HCT116 (cell line): ENCODE data around the gene CTNNA2. TPM values are rescaled to one million over a fixed set of nuclear protein-coding genes. Genes with fewer than 3 reads are reported as not detected.

Experiments used
- ATAC-seq: fragments of 200-7000 bp; cut with Tn5 transposase; 2 replicates; pipeline ENCODE4 v1.9.1; 2020; ENCODE audit warnings: mild to moderate bottlenecking, moderate library complexity
- BruUV-seq: library from RNA; stranded (reverse); fragments of 400-500 nt; replicated peaks from 2 replicates; lab custom pipeline; 2021; lab: Mats Ljungman, UMichigan
- CTCF ChIA-PET: fragments of 300-600 bp; sonication (Branson Sonifier 250); formaldehyde crosslinking; loops from one replicate; lab custom pipeline; 2021; ENCODE audit warnings: antibody characterized with exemption; lab: Charles Lee
- POLR2A ChIA-PET: fragments of 300-600, 350-600 bp; sonication (Branson Sonifier 250); formaldehyde crosslinking; loops from one replicate; lab custom pipeline; 2021; ENCODE audit warnings: antibody characterized with exemption; lab: Charles Lee
- RAD21 ChIA-PET, 2 experiments: fragments of 300-600 bp; sonication (Branson Sonifier 250); formaldehyde crosslinking; loops; one replicate each; lab custom pipeline; 2023; ENCODE audit warnings: low total read pairs in 2 of 2; ENCODE audit not compliant: uncharacterized antibody in 2 of 2, unreplicated experiment in 2 of 2, low non-redundant PET in 1 of 2; lab: Charles Lee
- DNase-seq: peaks from one replicate; pipeline ENCODE4 v3.0.0-alpha.2; 2010; ENCODE audit warnings: low read depth, low spot score
- H2AFZ ChIP-seq: fragments of 200-600 bp; shearing (Covaris generic), sonication (generic); 2 replicates; pipeline ENCODE4 v1.6.1; 2017; ENCODE audit warnings: low read depth, mixed run types, mixed read lengths, antibody characterized with exemption, low read length; ENCODE audit not compliant: poor library complexity, severe bottlenecking
- H3K27ac ChIP-seq: 2 replicates; pipeline ENCODE4 v1.5.1; 2012; ENCODE audit warnings: low read depth, low read length
- H3K27me3 ChIP-seq: fragments of 200-600 bp; sonication (generic); 2 replicates; pipeline ENCODE4 v1.6.1; 2016; ENCODE audit warnings: mixed run types, low read length, mixed read lengths; ENCODE audit not compliant: insufficient read depth
- H3K36me3 ChIP-seq, 2 experiments: fragments of 200-500 bp in 1 of 2; fragments of 200-600 bp in 1 of 2; sonication (Bioruptor generic) in 1 of 2; sonication (generic) in 1 of 2; 2 replicates each; pipeline versions ENCODE4 v1.5.1 to v1.6.1; 2014 to 2016; ENCODE audit warnings: low read length in 2 of 2, inconsistent platforms in 1 of 2, mixed read lengths in 1 of 2, mixed run types in 1 of 2; ENCODE audit not compliant: insufficient read depth in 2 of 2, control insufficient read depth in 1 of 2
- H3K4me1 ChIP-seq, 2 experiments: fragments of 200-600 bp in 1 of 2; sonication (generic) in 1 of 2; 2 replicates each; pipeline versions ENCODE4 v1.5.1 to v1.6.1; 2012 to 2017; ENCODE audit warnings: low read length in 2 of 2, inconsistent platforms in 1 of 2, mild to moderate bottlenecking in 1 of 2, mixed read lengths in 1 of 2, mixed run types in 1 of 2, moderate library complexity in 1 of 2; ENCODE audit not compliant: insufficient read depth in 2 of 2, control insufficient read depth in 1 of 2
- H3K4me2 ChIP-seq: fragments of 200-600 bp; sonication (generic); 2 replicates; pipeline ENCODE4 v1.6.1; 2017; ENCODE audit warnings: mixed run types, low read length, mixed read lengths
- H3K4me3 ChIP-seq, 2 experiments: fragments of 200-600 bp in 1 of 2; sonication (generic) in 1 of 2; replicated peaks in 1 of 2; 2 replicates each; pipeline ENCODE4 v1.5.1; 2011 to 2016; ENCODE audit warnings: low read length in 2 of 2, control low read depth in 1 of 2, low read depth in 1 of 2, mild to moderate bottlenecking in 1 of 2, mixed read lengths in 1 of 2, mixed run types in 1 of 2
- H3K79me2 ChIP-seq: fragments of 200-600 bp; sonication (generic); 2 replicates; pipeline ENCODE4 v1.6.1; 2017; ENCODE audit warnings: mild to moderate bottlenecking, mixed run types, low read length, moderate library complexity, mixed read lengths; ENCODE audit not compliant: insufficient read depth
- H3K9ac ChIP-seq: fragments of 200-600 bp; sonication (generic); 2 replicates; pipeline ENCODE4 v1.6.1; 2016; ENCODE audit warnings: low read length, mixed read lengths
- H3K9me2 ChIP-seq: fragments of 200-600 bp; sonication (generic), shearing (Covaris generic); 2 replicates; pipeline ENCODE4 v1.6.1; 2017; ENCODE audit warnings: mixed run types, mild to moderate bottlenecking, moderate library complexity; ENCODE audit not compliant: insufficient read depth
- H3K9me3 ChIP-seq, 2 experiments: fragments of 200-500 bp in 1 of 2; fragments of 200-600 bp in 1 of 2; sonication (Bioruptor generic) in 1 of 2; sonication (generic) in 1 of 2; 2 replicates each; pipeline ENCODE4 v1.6.1; 2014 to 2017; ENCODE audit warnings: low read length in 2 of 2, mixed read lengths in 2 of 2, inconsistent platforms in 1 of 2, low read depth in 1 of 2, mild to moderate bottlenecking in 1 of 2, mixed run types in 1 of 2, moderate library complexity in 1 of 2; ENCODE audit not compliant: control insufficient read depth in 1 of 2, insufficient read depth in 1 of 2
- H4K20me1 ChIP-seq: fragments of 200-600 bp; sonication (generic), shearing (Covaris generic); 2 replicates; pipeline ENCODE4 v1.6.1; 2017; ENCODE audit warnings: mixed run types, mild to moderate bottlenecking, moderate library complexity; ENCODE audit not compliant: insufficient read depth
- CBX3 ChIP-seq: IDR thresholded peaks from 2 replicates; pipeline ENCODE4 v1.6.1; 2012; ENCODE audit warnings: low read depth
- CEBPB ChIP-seq: IDR thresholded peaks from 2 replicates; pipeline ENCODE4 v1.6.1; 2012; ENCODE audit warnings: low read depth
- EGR1 ChIP-seq: IDR thresholded peaks from 2 replicates; pipeline ENCODE4 v1.6.1; 2012; ENCODE audit warnings: low read depth
- ELF1 ChIP-seq: IDR thresholded peaks from 2 replicates; pipeline ENCODE4 v1.6.1; 2012; ENCODE audit warnings: low read depth, borderline replicate concordance
- EZH2phosphoT487 ChIP-seq: fragments of 200-600 bp; IDR thresholded peaks from 2 replicates; pipeline ENCODE4 v1.6.1; 2018; ENCODE audit warnings: antibody characterized with exemption, borderline replicate concordance
- JUND ChIP-seq: IDR thresholded peaks from 2 replicates; pipeline ENCODE4 v1.6.1; 2012
- POLR2A ChIP-seq: IDR thresholded peaks from 2 replicates; pipeline ENCODE4 v1.7.0; 2011; ENCODE audit warnings: borderline replicate concordance; ENCODE audit not compliant: insufficient read depth, insufficient read length; ENCODE audit errors: extremely low read depth
- POLR2AphosphoS5 ChIP-seq: IDR thresholded peaks from 2 replicates; pipeline ENCODE4 v1.6.1; 2011; ENCODE audit warnings: mild to moderate bottlenecking, low read depth, low read length, moderate library complexity
- RAD21 ChIP-seq: IDR thresholded peaks from 2 replicates; pipeline ENCODE4 v1.6.1; 2012; ENCODE audit warnings: low read depth, mild to moderate bottlenecking
- TCF7L2 ChIP-seq: IDR thresholded peaks from 2 replicates; pipeline ENCODE4 v1.7.0; 2011; ENCODE audit warnings: borderline replicate concordance, inconsistent platforms; ENCODE audit not compliant: insufficient read depth, insufficient read length; ENCODE audit errors: extremely low read depth
- YY1 ChIP-seq: IDR thresholded peaks from 2 replicates; pipeline ENCODE4 v1.6.1; 2011; ENCODE audit warnings: low read length, low read depth, moderate library complexity, mild to moderate bottlenecking; ENCODE audit not compliant: insufficient replicate concordance; ENCODE audit errors: extremely low read depth
- ZFX ChIP-seq: fragments of 450-650 bp; IDR thresholded peaks from 2 replicates; pipeline ENCODE4 v1.6.1; 2017
- intact Hi-C: fragments of 100-400 bp; cut with micrococcal nuclease; formaldehyde crosslinking; loops from 2 replicates; pipeline ENCODE4 v1.10.0; 2022
- total RNA-seq: library from RNA; stranded (reverse); gene quantifications from one replicate; pipeline ENCODE4 v1.2.1, GENCODE V29; 2021; ENCODE audit not compliant: unreplicated experiment
- TF ChIP-seq, protein P1 (sequence below), 3 experiments: fragments of 200-600 bp in 1 of 3; sonication (generic) in 1 of 3; IDR thresholded peaks in 2 of 3; conservative IDR thresholded peaks in 1 of 3; 2 replicates each; pipeline ENCODE4 v1.5.1; 2012 to 2017; ENCODE audit warnings: low read depth in 2 of 3, low read length in 2 of 3, antibody characterized with exemption in 1 of 3, borderline replicate concordance in 1 of 3, control low read depth in 1 of 3, mild to moderate bottlenecking in 1 of 3, mixed read lengths in 1 of 3, mixed run types in 1 of 3, moderate library complexity in 1 of 3; ENCODE audit not compliant: insufficient read depth in 1 of 3
- TF ChIP-seq, protein P2 (sequence below): IDR thresholded peaks from 2 replicates; pipeline ENCODE4 v1.6.1; 2012

Gene CTNNA2
- total RNA-seq, 1 experiment from 2014 or later: not detected

DNA sequence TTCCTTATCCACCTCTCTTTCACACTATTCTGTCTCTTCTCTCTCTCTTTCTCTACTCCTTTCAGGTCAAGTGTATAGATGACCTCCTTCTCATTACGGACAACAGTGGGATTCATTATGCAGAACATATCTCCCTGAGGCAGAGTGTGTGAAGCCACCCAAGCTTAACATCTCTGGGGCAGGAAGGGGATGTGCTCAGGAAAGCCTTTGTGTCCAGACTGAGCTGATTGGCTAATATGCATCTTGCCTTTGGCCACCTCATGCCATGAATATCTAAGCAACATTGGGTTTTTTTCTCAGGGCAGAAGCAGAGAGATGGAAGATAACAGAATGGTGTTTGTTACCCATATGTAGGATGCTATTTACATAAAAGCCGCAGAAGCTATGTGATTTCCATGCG, 1003.1 kb downstream of the CTNNA2 start:
- no TSS peak for BruUV-seq
- Histone ChIP-seq H3K27me3 (no peaks in the 10 kb centered on the region), H3K4me3 (no peak overlapping the region), H3K4me2 (no peak overlapping the region), H4K20me1 (no peaks in the 10 kb centered on the region), H2AFZ (no peak overlapping the region), H3K9ac (no peak overlapping the region), H3K27ac (no peak overlapping the region), H3K9me3 (peaks cover 4 to 6% of the 10 kb centered on the region in 2 experiments; a peak in 2 of 4 replicates), H3K4me1 (no peaks in the 10 kb centered on the region), H3K79me2 (no peaks in the 10 kb centered on the region), H3K9me2 (no peaks in the 10 kb centered on the region), H3K36me3 (no peaks in the 10 kb centered on the region)
- intact Hi-C loops: no loop called here
- no peak for TF ChIP-seq CBX3
- TF ChIP-seq POLR2A: no peak
- TF ChIP-seq CEBPB: no peak
- TF ChIP-seq YY1: no peak
- TF ChIP-seq ZFX: no peak
- TF ChIP-seq TCF7L2: no peak
- no peak for TF ChIP-seq RAD21
- TF ChIP-seq EZH2phosphoT487: no peak
- TF ChIP-seq JUND: no peak
- no peak for TF ChIP-seq POLR2AphosphoS5
- no peak for TF ChIP-seq EGR1
- TF ChIP-seq, protein P1, sequence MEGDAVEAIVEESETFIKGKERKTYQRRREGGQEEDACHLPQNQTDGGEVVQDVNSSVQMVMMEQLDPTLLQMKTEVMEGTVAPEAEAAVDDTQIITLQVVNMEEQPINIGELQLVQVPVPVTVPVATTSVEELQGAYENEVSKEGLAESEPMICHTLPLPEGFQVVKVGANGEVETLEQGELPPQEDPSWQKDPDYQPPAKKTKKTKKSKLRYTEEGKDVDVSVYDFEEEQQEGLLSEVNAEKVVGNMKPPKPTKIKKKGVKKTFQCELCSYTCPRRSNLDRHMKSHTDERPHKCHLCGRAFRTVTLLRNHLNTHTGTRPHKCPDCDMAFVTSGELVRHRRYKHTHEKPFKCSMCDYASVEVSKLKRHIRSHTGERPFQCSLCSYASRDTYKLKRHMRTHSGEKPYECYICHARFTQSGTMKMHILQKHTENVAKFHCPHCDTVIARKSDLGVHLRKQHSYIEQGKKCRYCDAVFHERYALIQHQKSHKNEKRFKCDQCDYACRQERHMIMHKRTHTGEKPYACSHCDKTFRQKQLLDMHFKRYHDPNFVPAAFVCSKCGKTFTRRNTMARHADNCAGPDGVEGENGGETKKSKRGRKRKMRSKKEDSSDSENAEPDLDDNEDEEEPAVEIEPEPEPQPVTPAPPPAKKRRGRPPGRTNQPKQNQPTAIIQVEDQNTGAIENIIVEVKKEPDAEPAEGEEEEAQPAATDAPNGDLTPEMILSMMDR (IDR thresholded peaks at IDR 0.05 in 2 of 3, conservative IDR thresholded peaks at IDR 0.05 in 1 of 3; ENCODE audit: borderline replicate concordance in 1 of 3, insufficient read depth in 1 of 3, low read depth in 2 of 3, low read length in 2 of 3): no peak
- TF ChIP-seq ELF1: no peak
- TF ChIP-seq, protein P2, sequence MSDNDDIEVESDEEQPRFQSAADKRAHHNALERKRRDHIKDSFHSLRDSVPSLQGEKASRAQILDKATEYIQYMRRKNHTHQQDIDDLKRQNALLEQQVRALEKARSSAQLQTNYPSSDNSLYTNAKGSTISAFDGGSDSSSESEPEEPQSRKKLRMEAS: no peak
- POLR2A ChIA-PET: no interaction called here
- DNase-seq (no peak), ATAC-seq (no peak)
- RAD21 ChIA-PET: no interaction called here
- CTCF ChIA-PET: no interaction called here
